Activated CD4-positive, alpha-beta T cell treated with anti-CD3 and anti-CD28 coated beads, Interleukin-2, amount 50 U/mL, for 24 hours (primary cell): Measurements from ENCODE around the gene OR2D2.
"Not testable (repeated sequence)": the region's sequence is repeated elsewhere in the genome, so short reads cannot be mapped to it uniquely, and the experiment has no call there.

Experiments
- DNase-seq, 2 donors: peaks; one replicate each; pipeline ENCODE4 v3.0.0-alpha.2; 2020; ENCODE audit warnings: low read depth in 1 of 2, low spot score in 1 of 2

The OR2D2 gene

GRCh38 chr11:6892400-6892799, at the start of gene OR2D2:
TSS of gene OR2D2 (minus strand) at chr11:6892500. CDS start at chr11:6892500, 0 bp downstream.
- no peak for DNase-seq

DNA sequence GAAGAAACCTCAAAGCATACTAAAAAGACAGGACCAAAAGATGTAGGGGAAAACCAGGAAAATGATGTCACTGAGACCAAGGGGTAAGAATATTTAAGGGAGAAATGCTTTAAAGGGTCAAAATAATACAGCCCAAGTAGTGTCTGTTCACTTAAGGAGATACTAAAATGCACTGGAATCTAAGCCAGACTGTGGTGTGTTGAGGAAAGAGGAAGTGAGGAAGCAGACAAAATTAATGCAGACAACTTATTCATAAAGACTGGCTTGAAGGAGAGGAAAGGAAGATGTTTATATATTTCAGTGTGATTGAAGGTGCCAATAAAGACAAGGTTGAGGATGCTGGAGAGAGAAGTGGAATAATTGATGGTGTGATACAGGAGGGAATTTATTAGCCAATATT, 49.7 kb upstream of the OR2D2 start:
- DNase-seq: no peak

DNA sequence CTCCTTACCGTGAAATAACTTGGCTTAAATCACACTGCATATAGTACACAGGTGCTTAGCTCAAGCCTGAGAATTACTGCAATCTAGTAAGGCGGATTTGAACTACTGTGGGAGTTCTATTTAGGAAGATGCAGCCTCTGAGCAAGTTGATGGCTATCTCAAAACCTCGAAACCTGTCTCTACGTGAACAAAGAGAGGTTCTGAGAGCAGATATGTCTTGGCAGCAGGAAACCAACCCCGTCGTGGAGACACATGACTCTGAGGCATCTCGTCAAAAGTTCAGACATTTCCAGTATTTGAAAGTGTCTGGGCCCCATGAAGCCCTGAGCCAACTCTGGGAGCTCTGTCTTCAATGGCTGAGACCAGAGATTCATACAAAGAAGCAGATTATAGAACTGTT, 39.8 kb upstream of the OR2D2 start:
- no peak for DNase-seq

- DNase-seq: no peak
These were observed 38.9 kb upstream of the OR2D2 start for GRCh38 chr11:6931146-6931713.

GRCh38 chr11:6928916-6929315, 36.6 kb upstream of the OR2D2 start:
- DNase-seq: no peak

GRCh38 chr11:6927030-6927617, 34.8 kb upstream of the OR2D2 start:
- no peak for DNase-seq

DNA sequence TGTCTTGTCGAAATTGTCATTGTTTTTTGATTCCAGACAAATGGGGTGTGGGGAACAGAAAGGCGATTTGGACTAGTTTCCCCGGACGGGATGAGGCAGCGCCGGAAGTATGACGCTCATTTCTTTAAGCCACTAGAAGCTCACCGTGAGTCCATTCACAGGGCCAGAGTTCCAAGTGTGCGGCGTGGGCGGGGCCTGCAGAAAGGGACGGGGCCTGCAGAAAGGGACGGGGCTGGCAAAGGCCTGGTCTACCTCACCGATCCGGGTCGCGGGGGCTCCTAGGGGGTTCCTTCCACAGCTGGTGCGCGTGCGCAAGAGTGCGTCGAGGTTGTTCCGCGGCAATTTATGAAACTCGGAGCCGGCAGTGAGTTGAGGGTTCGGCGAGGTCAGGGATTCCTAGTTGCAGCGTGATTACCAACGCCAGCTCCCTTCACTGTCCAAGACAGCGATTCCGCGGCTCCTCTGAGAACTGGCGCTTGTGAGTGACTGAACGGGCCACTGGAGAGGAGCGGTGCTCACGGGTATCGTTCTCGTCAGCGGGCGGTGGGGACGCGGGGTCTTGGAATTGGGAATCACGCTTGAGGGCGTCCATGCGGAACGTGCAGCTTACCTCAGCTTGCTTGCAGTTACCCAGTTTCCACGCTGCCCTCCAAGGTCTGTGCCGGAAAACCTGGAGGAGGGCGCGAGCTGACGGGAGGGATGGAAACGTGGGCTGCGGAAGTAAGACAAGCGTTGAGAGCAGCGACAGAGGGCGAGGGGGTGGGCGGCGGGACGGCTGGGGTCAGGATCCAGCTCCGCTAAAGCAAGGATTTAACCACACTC, 34.1 kb upstream of the OR2D2 start, which contains the start of gene ZNF215:
TSS of gene ZNF215 (plus strand) at position 219 of the 822 bp plus-strand sequence. CDS start 5,847 bp downstream, outside the sequence.
- DNase-seq: no peak

- DNase-seq: no peak
These were observed 33.4 kb upstream of the OR2D2 start for GRCh38 chr11:6925636-6926207.

GRCh38 chr11:6925007-6925577, 32.8 kb upstream of the OR2D2 start:
- DNase-seq: no peak

- no peak for DNase-seq
These were observed 28.4 kb upstream of the OR2D2 start, which contains the start of gene OR2D3 for GRCh38 chr11:6920702-6921101. TSS of gene OR2D3 (plus strand) at chr11:6921002. CDS start at chr11:6921002, 0 bp downstream.

GRCh38 chr11:6919698-6920097, 27.4 kb upstream of the OR2D2 start:
- no peak for DNase-seq

DNA sequence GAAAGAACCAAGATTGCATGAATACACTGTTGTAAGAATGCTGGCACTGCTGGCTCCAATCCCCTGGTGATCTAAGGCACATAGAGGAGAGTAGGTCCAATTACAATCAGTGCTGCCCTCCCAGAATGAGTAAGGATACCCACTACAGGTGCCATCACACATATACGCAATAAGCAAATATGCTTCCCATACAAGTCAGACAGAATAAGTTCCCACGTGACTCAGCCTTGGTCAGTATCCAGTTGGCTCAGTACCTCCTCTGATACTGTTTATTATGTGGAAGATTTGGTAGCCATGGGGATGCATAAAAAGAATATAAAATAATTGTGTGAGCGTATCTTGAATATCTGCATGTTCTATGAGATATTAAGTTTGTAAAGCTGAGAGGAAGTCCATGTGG, 19.6 kb upstream of the OR2D2 start:
- DNase-seq: no peak

DNA sequence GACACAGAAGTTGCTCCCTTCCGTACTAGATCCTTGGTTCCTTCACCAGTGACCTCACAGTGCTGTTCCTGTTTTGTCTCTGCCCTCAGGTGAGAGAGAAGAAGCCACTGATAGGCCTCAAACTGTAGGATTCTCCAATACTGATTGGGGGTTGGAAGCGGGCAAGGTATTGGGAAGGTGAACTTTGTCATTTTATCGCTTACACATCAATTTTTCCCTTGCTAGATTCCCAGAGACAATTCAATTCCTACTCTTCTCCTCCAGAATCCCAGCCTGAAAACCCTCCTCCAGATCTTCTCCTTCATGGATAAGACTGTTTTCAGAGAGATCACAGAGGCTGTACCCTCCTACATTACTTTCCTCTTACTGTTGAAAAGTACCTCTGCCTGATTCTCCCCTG, 19.1 kb upstream of the OR2D2 start:
- DNase-seq: no peak

- not testable (repeated sequence) for DNase-seq
These were observed 12.5 kb upstream of the OR2D2 start for GRCh38 chr11:6904804-6905203.

DNA sequence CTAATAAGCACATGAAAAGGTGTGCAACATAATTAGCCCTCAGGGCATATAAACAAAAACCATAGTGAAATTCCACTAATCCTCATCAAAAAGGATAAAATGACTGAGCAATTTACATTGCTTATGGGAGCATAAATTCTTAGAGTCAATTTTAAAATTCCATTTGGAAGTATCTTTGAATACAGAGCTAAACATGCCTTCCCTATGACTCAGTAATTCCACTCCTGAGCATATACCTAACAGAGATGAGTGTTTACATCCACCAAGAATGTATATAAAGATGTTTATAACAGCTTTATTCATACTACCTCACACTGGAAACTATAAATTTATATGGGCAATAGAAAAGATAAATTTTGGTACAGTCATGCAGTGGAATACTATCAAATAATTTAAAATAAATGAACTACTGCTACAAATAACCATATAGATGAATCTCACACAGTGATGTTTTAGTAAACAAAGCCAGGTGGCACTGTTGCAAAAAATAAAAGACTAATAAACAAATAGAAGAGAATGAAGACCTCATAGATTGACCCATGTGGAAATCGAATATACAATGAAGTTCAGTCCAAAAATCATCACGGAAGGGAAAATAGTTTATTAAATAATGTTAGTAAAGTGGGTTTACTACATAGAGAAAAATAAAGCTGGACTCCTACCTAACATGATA, 8.2 kb upstream of the OR2D2 start:
- DNase-seq: no peak

DNA sequence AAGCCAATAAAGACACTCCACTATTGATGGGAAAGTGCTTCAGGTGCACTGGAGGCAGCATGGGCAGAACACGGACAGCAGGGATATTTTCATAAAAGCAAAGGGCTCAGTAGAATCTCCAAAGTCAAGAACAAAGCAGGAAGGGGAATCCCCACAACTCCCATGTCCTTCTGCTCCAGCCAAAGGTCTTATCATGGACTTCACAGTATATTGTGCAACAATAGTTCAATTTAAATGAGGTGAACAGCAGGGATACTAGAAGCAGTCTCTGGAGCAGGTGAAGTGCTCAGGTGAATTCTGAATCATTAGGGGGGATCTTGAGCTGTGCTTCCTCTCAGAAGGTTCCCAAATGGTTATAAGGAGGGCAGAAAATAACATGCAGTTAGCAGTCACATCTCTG, 6.6 kb upstream of the OR2D2 start:
- DNase-seq: no peak

- DNase-seq: no peak
These were observed 2.7 kb upstream of the OR2D2 start for GRCh38 chr11:6895010-6895409.

DNA sequence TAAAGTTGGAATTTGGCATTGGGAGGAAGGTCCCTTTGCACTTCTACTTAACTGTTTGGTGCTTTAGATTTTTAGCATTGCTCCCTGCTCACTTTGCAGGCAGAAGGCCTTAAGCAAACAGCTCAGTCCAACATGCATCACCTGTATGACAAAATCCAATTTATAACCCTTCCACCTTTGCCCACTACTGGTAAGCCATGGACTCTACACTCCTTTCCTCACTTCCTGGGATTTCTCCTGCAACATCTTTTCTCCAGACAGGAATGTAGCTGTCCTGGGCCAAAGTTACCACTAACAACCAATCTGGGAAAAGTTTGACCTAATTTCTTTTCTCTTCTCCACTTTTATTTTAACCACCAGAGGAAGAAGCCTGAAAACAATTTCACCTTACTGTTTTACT, 1.8 kb upstream of the OR2D2 start:
- DNase-seq: no peak

DNA sequence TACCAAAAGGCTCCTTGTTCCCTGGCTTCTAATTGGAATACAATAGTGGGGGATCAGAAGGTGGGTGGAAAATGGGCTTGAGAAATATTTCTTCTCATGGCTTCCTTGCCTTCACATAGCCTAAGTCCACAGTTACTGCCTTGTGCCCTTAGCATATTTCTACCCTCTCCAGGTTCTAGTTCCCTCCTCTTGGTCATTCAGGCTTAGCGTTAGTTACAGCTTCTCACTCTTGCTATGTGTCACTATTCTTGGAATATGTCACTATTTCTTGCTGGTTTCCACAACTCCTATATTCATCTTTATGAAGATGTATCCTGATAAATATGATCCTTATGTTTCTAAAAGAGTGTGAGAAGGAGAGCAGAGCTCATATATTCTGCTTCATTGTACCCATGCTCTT, 2.5 kb downstream of the OR2D2 start:
- DNase-seq: no peak

GRCh38 chr11:6888830-6889229, 3.5 kb downstream of the OR2D2 start:
- no peak for DNase-seq

DNA sequence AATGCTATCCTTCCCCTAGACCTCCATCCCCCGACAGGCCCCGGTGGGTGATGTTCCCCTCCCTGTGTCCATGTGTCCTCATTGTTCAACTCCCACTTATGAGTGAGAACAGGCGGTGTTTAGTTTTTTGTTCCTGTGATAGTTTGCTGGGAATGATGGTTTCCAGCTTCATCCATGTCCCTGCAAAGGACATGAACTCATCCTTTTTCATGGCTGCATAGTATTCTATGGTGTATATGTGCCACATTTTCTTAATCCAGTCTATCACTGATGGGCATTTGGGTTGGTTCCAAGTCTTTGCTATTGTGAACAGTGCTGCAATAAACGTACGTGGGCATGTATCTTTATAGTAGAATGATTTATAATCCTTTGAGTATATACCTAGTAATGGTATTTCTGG, 4.6 kb downstream of the OR2D2 start:
- DNase-seq: not testable (repeated sequence)
